ENCODE measurements around the gene KCNJ10.

KCNJ10 gene

DNA sequence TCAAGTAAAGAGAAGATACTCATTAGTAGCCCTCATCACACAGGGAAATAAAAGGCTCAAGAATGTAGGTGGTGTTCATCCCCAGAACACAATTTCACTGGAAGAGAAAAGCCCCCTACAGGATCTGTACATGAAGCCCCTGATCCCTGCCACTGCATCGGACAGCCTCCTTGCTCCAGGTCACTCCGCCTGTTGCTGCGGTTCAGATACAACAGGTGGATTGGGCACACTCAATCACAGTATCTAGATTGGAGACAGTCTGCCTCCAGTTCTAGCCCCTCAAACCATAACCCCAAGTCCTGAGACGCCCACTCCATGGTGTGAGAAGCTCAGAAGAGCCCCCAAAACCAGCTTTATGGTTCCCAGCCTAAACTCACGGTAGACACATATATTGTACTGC lies 117.0 kb downstream of the KCNJ10 start:
- Histone ChIP-seq H3K79me2 (no peaks in the 10 kb centered on the region), H3K4me3 (ENCODE audit: low read depth, low read length) (no peak overlapping the region), H3K9ac (no peak overlapping the region), H2AFZ (no peak overlapping the region), H3K27ac (no peak overlapping the region), H3K36me3 (ENCODE audit: control insufficient read depth, insufficient read depth, low read length) (no peaks in the 10 kb centered on the region), H3K27me3 (ENCODE audit: control insufficient read depth, insufficient read depth, low read length) (no peaks in the 10 kb centered on the region), H3K9me3 (ENCODE audit: control insufficient read depth, low read length) (no peaks in the 10 kb centered on the region), H3K4me2 (ENCODE audit: low read length) (no peak overlapping the region), H3K4me1 (peaks cover 8% of the 10 kb centered on the region)
- TF ChIP-seq, protein P1, sequence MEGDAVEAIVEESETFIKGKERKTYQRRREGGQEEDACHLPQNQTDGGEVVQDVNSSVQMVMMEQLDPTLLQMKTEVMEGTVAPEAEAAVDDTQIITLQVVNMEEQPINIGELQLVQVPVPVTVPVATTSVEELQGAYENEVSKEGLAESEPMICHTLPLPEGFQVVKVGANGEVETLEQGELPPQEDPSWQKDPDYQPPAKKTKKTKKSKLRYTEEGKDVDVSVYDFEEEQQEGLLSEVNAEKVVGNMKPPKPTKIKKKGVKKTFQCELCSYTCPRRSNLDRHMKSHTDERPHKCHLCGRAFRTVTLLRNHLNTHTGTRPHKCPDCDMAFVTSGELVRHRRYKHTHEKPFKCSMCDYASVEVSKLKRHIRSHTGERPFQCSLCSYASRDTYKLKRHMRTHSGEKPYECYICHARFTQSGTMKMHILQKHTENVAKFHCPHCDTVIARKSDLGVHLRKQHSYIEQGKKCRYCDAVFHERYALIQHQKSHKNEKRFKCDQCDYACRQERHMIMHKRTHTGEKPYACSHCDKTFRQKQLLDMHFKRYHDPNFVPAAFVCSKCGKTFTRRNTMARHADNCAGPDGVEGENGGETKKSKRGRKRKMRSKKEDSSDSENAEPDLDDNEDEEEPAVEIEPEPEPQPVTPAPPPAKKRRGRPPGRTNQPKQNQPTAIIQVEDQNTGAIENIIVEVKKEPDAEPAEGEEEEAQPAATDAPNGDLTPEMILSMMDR (IDR thresholded peaks at IDR 0.05) = no peak

DNA sequence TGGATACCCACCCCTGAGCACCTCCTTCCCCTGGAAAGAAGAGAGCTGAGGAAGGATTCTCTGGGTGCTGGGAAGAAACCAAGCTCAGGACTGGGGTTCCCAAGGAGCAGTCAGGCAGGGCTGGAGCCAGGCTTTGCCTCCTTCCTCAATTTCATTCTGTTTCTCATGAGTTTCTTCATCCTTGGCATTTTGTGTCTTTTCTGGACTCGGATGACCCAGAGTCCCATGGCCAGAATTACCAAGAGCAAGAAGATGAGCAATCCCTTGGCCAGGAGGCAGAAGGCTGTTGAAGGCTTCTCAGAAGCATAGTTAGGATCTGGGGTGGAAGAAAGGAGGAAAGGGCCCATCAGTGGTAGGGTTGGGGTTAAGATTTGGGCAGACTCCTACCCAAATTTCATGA lies 118.4 kb downstream of the KCNJ10 start:
- no peaks in the 10 kb centered on the region for H3K9me3 ChIP-seq (ENCODE audit: control insufficient read depth, low read length)
- no peak overlapping the region for H3K4me3 ChIP-seq (ENCODE audit: low read depth, low read length)
- no peak overlapping the region for H2AFZ ChIP-seq
- no peak overlapping the region for H3K27ac ChIP-seq
- no peak overlapping the region for H3K4me2 ChIP-seq (ENCODE audit: low read length)
- H3K9ac ChIP-seq = no peak overlapping the region
- H3K27me3 ChIP-seq (ENCODE audit: control insufficient read depth, insufficient read depth, low read length) = no peaks in the 10 kb centered on the region
- no peaks in the 10 kb centered on the region for H3K79me2 ChIP-seq
- H3K4me1 ChIP-seq = peaks cover 13% of the 10 kb centered on the region
- no peaks in the 10 kb centered on the region for H3K36me3 ChIP-seq (ENCODE audit: control insufficient read depth, insufficient read depth, low read length)
- TF ChIP-seq, protein P1 (IDR thresholded peaks at IDR 0.05) = no peak

DNA sequence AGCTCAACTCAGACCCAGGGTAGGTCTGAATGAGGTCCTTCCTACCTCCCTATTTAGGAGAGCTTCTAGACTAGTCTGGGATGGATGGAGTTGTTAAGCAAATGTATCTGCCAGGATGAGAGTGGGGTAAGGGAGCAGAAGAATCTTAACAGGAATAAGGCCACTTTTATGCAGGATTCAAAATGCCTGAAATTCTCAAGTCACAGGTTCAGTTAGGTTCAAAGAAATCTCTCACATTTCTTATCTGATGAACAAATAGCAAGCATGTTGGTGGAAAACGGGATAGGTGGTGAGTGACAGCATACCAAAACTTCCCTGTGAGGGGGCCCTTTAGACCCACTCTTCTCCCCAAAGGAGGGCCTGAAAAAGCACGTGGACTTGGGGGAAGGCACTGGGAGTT lies 118.9 kb downstream of the KCNJ10 start:
- Histone ChIP-seq H3K9ac (no peak overlapping the region), H3K79me2 (no peaks in the 10 kb centered on the region), H3K27me3 (ENCODE audit: control insufficient read depth, insufficient read depth, low read length) (no peaks in the 10 kb centered on the region), H3K4me3 (ENCODE audit: low read depth, low read length) (no peak overlapping the region), H3K4me2 (ENCODE audit: low read length) (no peak overlapping the region), H3K36me3 (ENCODE audit: control insufficient read depth, insufficient read depth, low read length) (no peaks in the 10 kb centered on the region), H2AFZ (no peak overlapping the region), H3K27ac (no peak overlapping the region), H3K4me1 (peaks cover 17% of the 10 kb centered on the region), H3K9me3 (ENCODE audit: control insufficient read depth, low read length) (no peaks in the 10 kb centered on the region)
- TF ChIP-seq, protein P1 (IDR thresholded peaks at IDR 0.05) = no peak

DNA sequence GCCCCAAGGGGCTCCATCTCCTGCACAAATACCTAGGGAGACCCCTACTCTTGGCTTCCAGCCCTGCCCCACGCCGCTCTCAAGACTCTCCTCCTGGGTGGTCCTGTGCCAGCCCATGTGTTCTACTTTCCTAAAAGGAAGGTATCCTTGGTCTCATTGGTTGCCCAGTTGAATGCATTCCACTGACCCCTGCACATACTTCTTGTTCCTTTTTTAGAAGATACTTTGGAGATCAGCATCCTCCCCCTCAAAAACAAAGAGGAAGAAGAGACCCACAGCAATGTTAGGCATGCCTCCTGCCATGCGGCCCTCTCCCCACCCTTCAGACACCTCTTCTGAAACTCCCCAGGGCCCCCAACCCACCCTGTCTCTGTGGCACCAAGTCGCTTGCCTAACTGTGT lies 120.0 kb downstream of the KCNJ10 start:
- TF ChIP-seq, protein P1 (IDR thresholded peaks at IDR 0.05) = no peak
- H3K4me1 ChIP-seq = peaks cover 17% of the 10 kb centered on the region
- H2AFZ ChIP-seq = no peak overlapping the region
- no peaks in the 10 kb centered on the region for H3K79me2 ChIP-seq
- no peak overlapping the region for H3K4me3 ChIP-seq (ENCODE audit: low read depth, low read length)
- no peaks in the 10 kb centered on the region for H3K9me3 ChIP-seq (ENCODE audit: control insufficient read depth, low read length)
- no peaks in the 10 kb centered on the region for H3K27me3 ChIP-seq (ENCODE audit: control insufficient read depth, insufficient read depth, low read length)
- no peak overlapping the region for H3K9ac ChIP-seq
- no peak overlapping the region for H3K4me2 ChIP-seq (ENCODE audit: low read length)
- no peak overlapping the region for H3K27ac ChIP-seq
- no peaks in the 10 kb centered on the region for H3K36me3 ChIP-seq (ENCODE audit: control insufficient read depth, insufficient read depth, low read length)

DNA sequence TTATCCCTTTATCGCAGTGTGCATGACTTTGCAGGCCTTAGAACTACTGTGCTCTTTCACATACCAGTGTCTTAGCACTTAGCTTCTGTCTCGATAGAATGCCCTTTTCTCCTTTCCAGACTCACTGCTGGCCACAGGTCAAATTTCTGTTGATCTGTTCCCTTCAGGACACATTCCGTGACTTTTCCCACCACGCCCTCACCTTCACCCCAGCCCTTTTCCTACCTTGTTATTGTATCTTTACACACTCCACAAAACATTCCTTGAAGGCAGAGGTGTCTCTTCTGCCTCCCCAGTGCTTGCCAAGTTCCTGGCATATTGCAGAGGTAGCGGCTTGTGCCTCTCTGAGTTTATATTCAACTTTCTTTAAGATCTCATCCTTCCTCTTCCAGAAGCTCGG lies 120.8 kb downstream of the KCNJ10 start:
- H3K4me2 ChIP-seq (ENCODE audit: low read length) = no peak overlapping the region
- peak overlapping the region; percentile 16 for H3K27ac ChIP-seq
- TF ChIP-seq, protein P1 (IDR thresholded peaks at IDR 0.05) = no peak
- H3K9me3 ChIP-seq (ENCODE audit: control insufficient read depth, low read length) = no peaks in the 10 kb centered on the region
- H3K9ac ChIP-seq = no peak overlapping the region
- H3K4me1 ChIP-seq = peaks cover 17% of the 10 kb centered on the region
- H3K4me3 ChIP-seq (ENCODE audit: low read depth, low read length) = no peak overlapping the region
- H3K79me2 ChIP-seq = no peaks in the 10 kb centered on the region
- no peaks in the 10 kb centered on the region for H3K27me3 ChIP-seq (ENCODE audit: control insufficient read depth, insufficient read depth, low read length)
- H3K36me3 ChIP-seq (ENCODE audit: control insufficient read depth, insufficient read depth, low read length) = no peaks in the 10 kb centered on the region
- peak overlapping the region; percentile 41 for H2AFZ ChIP-seq

All from parathyroid adenoma (tissue), 2 donors.